ENCODE measurements around the gene AHI1.

DNA sequence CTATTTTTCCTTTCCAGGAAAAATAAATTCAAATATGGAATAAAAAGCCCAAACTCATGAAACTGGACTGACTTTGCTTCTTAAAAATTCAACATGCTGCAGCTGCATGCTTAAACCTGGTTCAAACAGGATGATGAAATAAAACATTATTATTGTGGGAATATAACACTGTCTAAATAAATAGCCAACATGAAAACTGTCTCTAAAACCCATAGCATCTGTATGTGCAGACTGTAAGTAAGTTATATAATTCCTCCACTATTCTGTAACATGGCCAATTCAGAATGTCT is 30.4 kb upstream of the AHI1 start:
- TF ChIP-seq, protein P1, sequence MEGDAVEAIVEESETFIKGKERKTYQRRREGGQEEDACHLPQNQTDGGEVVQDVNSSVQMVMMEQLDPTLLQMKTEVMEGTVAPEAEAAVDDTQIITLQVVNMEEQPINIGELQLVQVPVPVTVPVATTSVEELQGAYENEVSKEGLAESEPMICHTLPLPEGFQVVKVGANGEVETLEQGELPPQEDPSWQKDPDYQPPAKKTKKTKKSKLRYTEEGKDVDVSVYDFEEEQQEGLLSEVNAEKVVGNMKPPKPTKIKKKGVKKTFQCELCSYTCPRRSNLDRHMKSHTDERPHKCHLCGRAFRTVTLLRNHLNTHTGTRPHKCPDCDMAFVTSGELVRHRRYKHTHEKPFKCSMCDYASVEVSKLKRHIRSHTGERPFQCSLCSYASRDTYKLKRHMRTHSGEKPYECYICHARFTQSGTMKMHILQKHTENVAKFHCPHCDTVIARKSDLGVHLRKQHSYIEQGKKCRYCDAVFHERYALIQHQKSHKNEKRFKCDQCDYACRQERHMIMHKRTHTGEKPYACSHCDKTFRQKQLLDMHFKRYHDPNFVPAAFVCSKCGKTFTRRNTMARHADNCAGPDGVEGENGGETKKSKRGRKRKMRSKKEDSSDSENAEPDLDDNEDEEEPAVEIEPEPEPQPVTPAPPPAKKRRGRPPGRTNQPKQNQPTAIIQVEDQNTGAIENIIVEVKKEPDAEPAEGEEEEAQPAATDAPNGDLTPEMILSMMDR (IDR thresholded peaks at IDR 0.05): no peak
- TF ChIP-seq POLR2A (IDR thresholded peaks at IDR 0.05): no peak

Data from heart left ventricle (tissue), 13 donors.